Memory B cell (primary cell): Measurements from ENCODE around the gene TSGA10IP.
A peak's percentile ranks its signal among the peaks of the same experiment; 100 is the strongest.

Experiments
- ATAC-seq: fragments of 150-1000 bp; cut with Tn5 transposase; 2 replicates; pipeline ENCODE4 v1.10.0; 2021; ENCODE audit warnings: low read depth, mild to moderate bottlenecking, moderate library complexity
- DNase-seq, 2 donors: peaks; one replicate each; pipeline ENCODE4 v3.0.0; 2022; ENCODE audit warnings: low spot score in 2 of 2
- H3K27ac Mint-ChIP-seq: one replicate; pipeline ENCODE4 v1.8.0; 2022; ENCODE audit warnings: mild to moderate bottlenecking, moderate library complexity, mixed read lengths
- H3K27me3 Mint-ChIP-seq: one replicate; pipeline ENCODE4 v1.8.0; 2022; ENCODE audit warnings: mixed read lengths
- H3K36me3 Mint-ChIP-seq: one replicate; pipeline ENCODE4 v1.8.0; 2022; ENCODE audit warnings: mild to moderate bottlenecking, mixed read lengths
- H3K4me1 Mint-ChIP-seq: one replicate; pipeline ENCODE4 v1.8.0; 2022; ENCODE audit warnings: mixed read lengths
- H3K4me3 Mint-ChIP-seq: one replicate; pipeline ENCODE4 v1.8.0; 2022; ENCODE audit warnings: mild to moderate bottlenecking, moderate library complexity, mixed read lengths
- H3K9me3 Mint-ChIP-seq: one replicate; pipeline ENCODE4 v1.8.0; 2022; ENCODE audit warnings: mixed read lengths

TSGA10IP gene

DNA sequence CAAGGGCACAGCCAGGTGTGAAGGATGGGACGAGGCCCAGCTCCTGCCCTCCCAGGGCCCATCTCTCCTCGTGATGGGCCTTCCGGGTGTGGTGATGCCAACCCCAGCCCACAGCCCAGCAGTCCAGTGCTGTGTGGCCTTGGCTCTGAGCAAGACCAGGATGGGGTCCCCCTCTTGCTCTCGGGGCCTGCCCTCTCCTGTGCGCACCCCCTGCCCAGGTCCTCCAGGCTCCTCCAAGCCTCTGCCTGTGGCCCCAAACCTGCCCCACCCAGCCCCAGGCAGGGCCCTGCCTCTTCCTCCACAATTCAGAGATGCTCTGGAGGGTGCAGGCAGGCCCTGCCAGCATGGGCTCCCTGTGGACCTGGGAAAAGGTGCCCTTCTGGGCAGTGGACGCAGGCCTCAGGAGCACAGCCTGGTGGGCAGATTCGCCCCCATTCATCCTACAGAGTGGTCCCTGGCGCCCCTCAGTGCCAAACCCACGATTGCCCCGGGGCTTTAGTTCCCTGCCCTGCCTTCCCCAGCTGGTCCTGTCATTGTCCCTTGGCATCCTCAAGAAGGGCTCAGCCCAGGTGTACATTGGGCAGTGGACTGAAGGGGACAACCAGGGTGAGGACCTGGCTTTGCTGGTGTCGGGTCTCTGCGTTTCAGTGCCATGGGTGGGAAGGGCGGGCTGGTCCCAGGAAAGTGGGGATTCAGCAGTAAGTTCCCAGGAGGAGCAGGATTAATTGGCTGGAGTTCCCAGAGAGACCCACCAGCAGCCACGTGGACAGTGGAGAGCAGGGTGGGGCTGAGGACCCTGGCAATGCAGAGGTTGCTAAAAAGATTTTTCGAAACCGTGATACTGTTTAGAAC lies 36.9 kb downstream of the TSGA10IP start:
- Mint-ChIP-seq H3K36me3 (peaks cover 12% of the 10 kb centered on the region), H3K27me3 (no peaks in the 10 kb centered on the region), H3K4me3 (no peak overlapping the region), H3K9me3 (no peaks in the 10 kb centered on the region), H3K27ac (no peak overlapping the region), H3K4me1 (no peaks in the 10 kb centered on the region)
- DNase-seq (no peak), ATAC-seq (no peak)

DNA sequence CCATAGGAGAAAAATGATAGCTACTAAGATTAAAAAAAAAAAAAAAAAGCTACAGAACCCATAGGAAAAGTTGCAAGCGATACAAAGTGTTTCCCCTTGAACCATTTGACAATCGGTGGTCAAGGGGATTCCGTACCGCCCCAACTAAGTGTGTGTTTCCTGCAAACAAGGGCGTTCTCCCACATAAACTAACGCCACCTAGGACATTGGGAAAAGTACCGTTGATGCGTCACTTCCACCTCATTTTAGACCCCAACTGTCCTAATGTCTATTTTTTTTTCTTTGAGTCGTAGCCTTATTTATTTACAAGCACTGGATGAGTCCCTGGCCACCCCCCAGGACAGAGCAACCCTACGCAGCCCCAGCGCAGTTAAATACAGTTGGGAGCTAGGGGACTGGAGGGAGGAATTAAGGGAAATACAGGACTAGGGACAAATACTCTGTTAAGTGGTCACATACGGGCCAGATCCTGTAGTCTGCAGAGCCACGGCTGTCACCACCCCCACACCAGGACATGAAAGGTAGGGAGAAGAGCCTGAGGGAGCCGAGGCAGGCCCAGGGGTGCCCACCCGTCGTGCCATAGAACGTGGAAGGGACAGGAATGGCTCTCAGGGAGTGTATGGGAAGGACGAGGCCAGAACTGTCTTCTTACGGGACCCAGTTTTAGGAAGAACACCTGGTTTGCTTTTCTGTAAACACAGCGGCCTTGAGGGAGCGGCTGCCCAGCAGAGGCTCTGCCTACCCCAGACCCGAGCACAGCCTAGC lies 37.7 kb downstream of the TSGA10IP start:
- no peaks in the 10 kb centered on the region for H3K9me3 Mint-ChIP-seq
- H3K27ac Mint-ChIP-seq: no peak overlapping the region
- no peak overlapping the region for H3K4me3 Mint-ChIP-seq
- H3K27me3 Mint-ChIP-seq: no peaks in the 10 kb centered on the region
- peaks cover 9% of the 10 kb centered on the region for H3K36me3 Mint-ChIP-seq
- DNase-seq (no peak), ATAC-seq (no peak)
- no peaks in the 10 kb centered on the region for H3K4me1 Mint-ChIP-seq

DNA sequence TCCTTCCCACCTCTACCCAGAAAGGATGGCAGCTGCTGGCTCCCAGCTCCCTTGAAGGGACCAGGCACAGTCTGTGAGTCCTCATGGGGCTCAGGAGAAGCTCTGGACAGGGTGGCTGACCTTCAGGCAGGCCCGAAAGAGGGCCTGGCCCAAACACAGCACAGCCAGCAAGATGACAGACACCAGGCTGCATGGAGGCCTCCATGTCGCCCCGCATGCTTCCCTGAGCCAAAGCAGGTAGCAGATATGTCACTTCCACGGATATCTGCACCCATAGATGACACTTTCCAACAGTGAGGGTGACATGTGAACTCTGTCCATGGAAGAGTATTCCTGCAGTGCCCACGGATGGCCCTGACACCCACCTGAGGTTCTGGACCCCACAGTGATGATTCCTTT lies 38.3 kb downstream of the TSGA10IP start:
- Mint-ChIP-seq H3K9me3 (no peaks in the 10 kb centered on the region), H3K4me3 (no peak overlapping the region), H3K27ac (no peak overlapping the region), H3K27me3 (no peaks in the 10 kb centered on the region), H3K4me1 (no peaks in the 10 kb centered on the region), H3K36me3 (peaks cover 6% of the 10 kb centered on the region)
- ATAC-seq (no peak), DNase-seq (no peak)

DNA sequence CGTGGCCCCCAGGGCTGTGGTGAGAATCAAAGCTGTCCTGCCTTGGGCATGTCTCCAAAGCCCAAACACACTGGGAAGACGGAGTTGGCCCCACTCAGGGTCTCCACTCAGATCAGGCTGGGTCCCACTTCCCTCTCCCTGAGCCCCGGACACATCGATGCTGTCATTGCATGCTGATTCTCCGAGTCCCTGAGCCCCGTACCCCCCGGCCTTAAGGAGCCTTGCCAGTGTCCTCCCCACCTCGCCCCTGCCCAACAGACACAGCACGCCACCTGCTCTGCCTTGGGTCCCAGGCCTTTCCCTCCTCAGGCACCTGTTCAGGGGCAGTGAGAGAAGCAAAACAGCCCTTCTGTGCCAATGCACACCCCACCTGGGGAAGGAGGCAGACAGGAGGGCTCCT lies 42.1 kb downstream of the TSGA10IP start:
- Mint-ChIP-seq H3K27me3 (no peaks in the 10 kb centered on the region), H3K4me3 (no peak overlapping the region), H3K4me1 (peaks cover 5% of the 10 kb centered on the region), H3K9me3 (no peaks in the 10 kb centered on the region), H3K27ac (no peak overlapping the region), H3K36me3 (peaks cover 7% of the 10 kb centered on the region)
- no peak for ATAC-seq
- DNase-seq: no peak

DNA sequence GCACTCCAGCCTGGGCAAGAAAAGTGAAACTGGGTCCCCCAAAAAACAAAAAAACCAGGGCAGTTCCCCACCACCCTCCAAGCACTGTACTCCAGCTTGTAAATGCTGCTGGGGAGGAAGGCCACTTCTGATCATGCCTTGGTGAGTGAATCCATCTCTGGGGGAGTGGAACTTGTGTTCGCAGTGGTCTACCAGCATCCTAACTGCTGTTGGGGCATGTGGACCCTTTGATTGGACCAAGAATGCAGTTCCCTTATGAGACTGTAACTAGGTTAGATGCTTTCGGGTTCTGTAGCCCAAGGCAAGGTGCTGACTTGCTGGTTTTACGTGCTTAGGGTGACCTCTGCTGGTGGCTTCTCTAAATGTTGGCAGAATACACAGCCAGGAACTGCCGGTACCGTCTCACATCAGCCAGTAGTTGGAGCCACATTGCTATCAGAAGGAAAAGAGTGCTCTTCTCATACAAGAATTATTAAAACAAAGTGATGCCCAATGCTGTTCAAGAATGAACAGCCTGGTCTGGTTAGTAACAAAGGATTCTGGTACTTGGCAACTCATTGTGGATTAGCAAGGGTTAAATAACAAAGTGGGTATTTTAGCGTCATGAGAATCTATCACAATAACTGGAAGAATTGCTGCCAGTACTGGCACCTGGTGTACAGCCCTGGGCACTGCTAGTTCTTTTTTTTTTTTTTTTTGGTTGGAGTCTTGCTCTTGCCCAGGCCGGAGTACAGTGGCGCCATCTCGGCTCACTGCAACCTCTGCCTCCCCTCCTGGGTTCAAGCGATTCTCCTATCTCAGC lies 43.7 kb downstream of the TSGA10IP start:
- Mint-ChIP-seq H3K27ac (peak overlapping the region; percentile 87), H3K4me3 (no peak overlapping the region), H3K27me3 (no peaks in the 10 kb centered on the region), H3K9me3 (no peaks in the 10 kb centered on the region), H3K4me1 (peaks cover 5% of the 10 kb centered on the region), H3K36me3 (peaks cover 7% of the 10 kb centered on the region)
- peak; percentile 86 to 93 for DNase-seq
- peak; percentile 95 for ATAC-seq

DNA sequence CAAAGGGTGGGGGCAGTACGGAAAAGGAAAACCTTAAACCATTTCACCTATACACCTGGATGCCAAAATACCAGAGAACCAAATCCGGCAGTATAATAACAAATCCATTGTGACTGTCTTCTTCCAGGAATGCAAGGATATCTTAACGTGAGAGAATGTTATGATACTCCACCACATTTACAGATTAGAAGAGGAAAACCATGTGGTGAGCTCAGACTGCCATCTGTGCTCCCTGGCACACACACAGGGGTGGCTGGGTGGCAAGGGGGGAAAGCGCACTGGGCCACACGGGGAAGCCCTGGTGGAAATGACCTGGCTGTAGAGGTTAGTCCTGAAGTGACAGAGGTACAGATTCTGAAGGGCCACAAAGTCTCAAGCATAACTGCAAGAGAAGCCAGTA lies 46.8 kb downstream of the TSGA10IP start:
- DNase-seq (no peak), ATAC-seq (no peak)
- Mint-ChIP-seq H3K4me1 (peaks cover 11% of the 10 kb centered on the region), H3K36me3 (peaks cover 10% of the 10 kb centered on the region), H3K27ac (no peak overlapping the region), H3K27me3 (no peaks in the 10 kb centered on the region), H3K4me3 (no peak overlapping the region), H3K9me3 (no peaks in the 10 kb centered on the region)

DNA sequence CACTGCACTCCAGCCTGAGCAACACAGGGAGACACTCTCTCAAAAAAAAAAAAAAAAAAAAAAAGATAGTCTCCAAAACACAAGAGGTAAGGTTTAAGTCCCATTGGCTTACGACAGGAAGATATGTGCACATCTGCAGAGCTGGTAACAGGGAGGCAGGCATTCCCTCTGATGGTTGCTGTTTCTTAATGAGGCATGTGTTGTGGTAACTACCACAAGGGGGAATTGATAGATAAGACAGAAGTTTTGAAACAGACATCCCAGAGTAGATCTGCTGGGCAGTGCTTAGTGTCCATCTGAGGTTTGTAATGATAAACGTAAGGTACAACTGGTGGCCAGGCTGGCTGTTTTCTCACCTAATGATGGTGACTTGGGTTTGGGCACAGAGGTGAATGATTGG lies 52.0 kb downstream of the TSGA10IP start:
- Mint-ChIP-seq H3K27ac (peak overlapping the region; percentile 64), H3K4me1 (peaks cover 17% of the 10 kb centered on the region), H3K36me3 (peaks cover 25% of the 10 kb centered on the region), H3K27me3 (no peaks in the 10 kb centered on the region), H3K9me3 (no peaks in the 10 kb centered on the region), H3K4me3 (peak overlapping the region; percentile 24)
- ATAC-seq: no peak
- no peak for DNase-seq

DNA sequence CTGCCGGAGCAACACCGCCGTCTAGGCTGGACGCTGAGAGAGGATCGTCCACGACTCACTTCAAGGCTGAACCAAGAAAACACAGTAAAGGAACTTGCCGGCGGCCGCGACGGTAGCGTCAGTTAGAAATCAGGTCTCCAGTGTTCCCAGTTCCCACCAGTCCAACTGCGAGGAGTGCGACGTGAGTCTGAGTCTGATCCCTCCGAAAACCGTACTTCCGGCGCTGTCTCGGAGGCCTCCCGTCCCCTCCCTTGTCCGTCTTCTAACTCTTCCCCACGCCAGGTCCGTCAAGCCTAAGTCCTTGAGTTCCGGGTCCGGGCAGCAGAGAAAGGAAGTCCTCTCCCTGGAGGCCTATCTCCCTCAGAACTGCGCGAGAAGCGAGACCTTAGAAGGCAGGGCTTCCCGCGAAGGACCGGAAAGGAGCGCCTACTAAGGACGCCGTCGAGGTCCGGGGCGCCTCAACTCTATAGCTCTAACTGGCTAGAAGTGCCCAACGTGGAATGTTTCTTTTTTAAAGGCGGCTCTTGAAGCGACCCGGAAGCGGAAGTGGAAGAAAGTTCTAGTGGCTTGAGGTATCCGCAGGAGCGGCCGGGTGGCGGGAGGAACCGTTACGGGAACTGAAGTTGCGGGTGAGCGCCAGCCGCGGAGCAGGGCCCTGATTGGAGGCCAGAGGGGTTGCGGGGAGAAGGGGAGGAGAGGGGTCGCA lies 56.8 kb downstream of the TSGA10IP start, which contains the start of the genes BANF1 and EIF1AD:
TSS of gene BANF1 (plus strand) at position 562 of the 706 bp plus-strand sequence. CDS start 748 bp downstream, outside the sequence.
TSS of gene EIF1AD (minus strand) at position 216 of the 706 bp plus-strand sequence. CDS start 1,768 bp downstream, outside the sequence.
- Mint-ChIP-seq H3K27me3 (no peaks in the 10 kb centered on the region), H3K4me1 (peaks cover 21% of the 10 kb centered on the region), H3K36me3 (peaks cover 26% of the 10 kb centered on the region), H3K4me3 (peak within 1 kb of the TSS; percentile 95), H3K27ac (peak within 1 kb of the TSS; percentile 99), H3K9me3 (no peaks in the 10 kb centered on the region)
- peak; percentile 93 to 96 for DNase-seq
- peak; percentile 70 for ATAC-seq

DNA sequence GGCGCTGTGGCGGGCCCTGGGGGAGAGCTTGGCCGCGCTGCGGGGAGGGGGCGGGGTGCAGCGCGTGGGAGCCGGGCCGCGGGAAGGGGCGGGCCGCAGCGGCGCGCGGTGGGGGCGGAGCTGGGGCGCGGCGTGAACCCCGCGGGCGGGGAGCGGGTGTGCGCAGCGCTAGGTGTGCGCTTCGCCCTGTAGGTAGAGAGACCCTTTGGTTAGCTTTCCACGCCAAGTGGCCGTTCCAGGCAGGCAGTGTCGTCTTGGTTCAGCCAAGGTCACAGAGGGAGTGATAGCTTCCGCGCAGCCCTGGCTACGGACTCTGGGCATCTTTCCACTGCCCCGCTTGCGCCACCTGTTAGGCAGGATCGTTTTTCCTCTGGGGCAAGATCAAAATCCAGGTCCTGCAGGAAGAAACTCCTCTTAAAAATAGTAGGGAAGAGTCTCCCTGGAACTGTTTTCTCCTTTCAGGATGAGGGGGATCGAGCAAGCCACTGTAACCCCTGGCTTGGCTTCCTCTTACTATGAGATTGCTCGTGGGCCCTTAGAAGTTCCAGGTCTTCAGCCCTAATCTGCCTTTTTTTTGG lies 57.5 kb downstream of the TSGA10IP start:
- Mint-ChIP-seq H3K9me3 (no peaks in the 10 kb centered on the region), H3K4me3 (peak overlapping the region; percentile 95), H3K36me3 (peaks cover 20% of the 10 kb centered on the region), H3K27me3 (no peaks in the 10 kb centered on the region), H3K27ac (peak overlapping the region; percentile 99), H3K4me1 (peaks cover 15% of the 10 kb centered on the region)
- ATAC-seq: peak; percentile 68
- DNase-seq: no peak

DNA sequence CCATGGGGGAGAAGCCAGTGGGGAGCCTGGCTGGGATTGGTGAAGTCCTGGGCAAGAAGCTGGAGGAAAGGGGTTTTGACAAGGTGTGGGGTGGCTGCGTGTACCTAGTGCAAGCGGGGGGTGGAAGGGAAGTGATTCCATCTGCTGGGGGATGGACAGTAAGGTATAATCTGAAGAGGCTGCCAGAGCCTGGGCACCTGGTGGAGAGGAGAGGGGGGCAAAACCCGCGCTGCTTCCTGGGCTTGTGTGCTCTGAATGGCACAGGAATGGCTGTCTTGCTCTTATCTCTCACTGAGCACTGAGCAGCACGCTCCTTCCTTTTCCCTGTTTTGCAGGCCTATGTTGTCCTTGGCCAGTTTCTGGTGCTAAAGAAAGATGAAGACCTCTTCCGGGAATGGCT lies 58.0 kb downstream of the TSGA10IP start:
- DNase-seq: no peak
- no peak for ATAC-seq
- Mint-ChIP-seq H3K4me3 (peak overlapping the region; percentile 95), H3K27me3 (no peaks in the 10 kb centered on the region), H3K4me1 (peaks cover 14% of the 10 kb centered on the region), H3K27ac (peak overlapping the region; percentile 99), H3K9me3 (no peaks in the 10 kb centered on the region), H3K36me3 (peaks cover 16% of the 10 kb centered on the region)

DNA sequence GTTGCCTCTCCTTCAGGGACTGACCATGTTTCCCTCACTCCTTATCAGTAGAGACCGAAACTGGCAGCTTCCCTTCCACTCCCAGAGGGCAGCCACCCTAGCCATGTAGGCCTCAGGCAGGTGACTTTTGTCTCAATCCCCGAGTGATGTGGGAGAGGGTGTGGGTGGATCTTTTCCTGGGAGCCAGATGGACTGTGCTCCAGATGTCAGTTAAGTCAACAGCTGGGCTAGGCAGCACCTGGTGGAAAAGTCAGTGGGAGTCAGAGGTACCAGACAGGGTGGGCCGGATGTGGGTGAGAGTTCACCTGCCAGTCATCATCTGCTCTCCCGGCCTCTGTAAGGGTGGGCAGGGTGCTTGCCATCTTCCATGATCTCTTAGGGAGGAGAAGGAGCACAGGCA lies 58.9 kb downstream of the TSGA10IP start:
- no peak for DNase-seq
- Mint-ChIP-seq H3K9me3 (no peaks in the 10 kb centered on the region), H3K4me3 (no peak overlapping the region), H3K27me3 (no peaks in the 10 kb centered on the region), H3K4me1 (peaks cover 14% of the 10 kb centered on the region), H3K36me3 (peaks cover 12% of the 10 kb centered on the region), H3K27ac (no peak overlapping the region)
- ATAC-seq: no peak

DNA sequence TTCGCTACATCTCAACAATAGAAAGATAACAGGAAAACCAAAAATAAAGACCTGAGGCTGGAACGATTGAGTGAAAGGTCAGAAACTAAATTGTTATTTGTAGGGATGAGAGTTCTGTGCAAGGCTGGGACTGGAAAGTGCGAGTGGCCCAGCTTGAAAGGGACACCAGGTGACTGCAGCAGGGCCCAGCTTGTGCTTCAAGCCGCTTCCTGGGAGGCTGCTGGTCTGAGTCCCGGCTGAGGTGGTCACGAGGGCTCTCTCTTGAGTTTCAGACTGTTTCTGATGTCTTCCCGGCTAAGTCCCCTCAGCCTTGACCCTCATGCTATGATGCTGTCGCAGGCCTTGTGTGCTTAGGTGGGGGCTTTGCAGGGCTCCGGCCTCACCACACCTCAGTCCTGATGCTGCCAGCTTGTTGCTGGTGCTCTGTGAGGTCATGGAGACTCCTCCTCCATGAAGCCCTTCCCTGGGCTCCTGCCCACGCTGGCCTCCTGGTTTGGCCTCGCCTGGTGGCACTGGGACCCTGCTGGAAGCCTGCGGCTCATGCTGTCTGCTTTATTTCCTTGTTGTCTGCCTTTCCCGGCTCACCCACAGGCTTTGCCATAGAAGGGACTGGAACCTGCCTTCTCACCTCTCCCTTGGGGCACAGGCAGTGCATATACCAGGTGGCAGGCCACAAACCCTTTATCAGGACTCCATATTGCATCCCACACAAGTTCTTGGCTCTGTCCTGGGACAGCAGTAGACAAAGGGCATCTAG lies 61.0 kb downstream of the TSGA10IP start:
- Mint-ChIP-seq H3K9me3 (no peaks in the 10 kb centered on the region), H3K27me3 (no peaks in the 10 kb centered on the region), H3K4me3 (no peak overlapping the region), H3K27ac (no peak overlapping the region), H3K4me1 (peaks cover 14% of the 10 kb centered on the region), H3K36me3 (peaks cover 6% of the 10 kb centered on the region)
- ATAC-seq (no peak), DNase-seq (no peak)

DNA sequence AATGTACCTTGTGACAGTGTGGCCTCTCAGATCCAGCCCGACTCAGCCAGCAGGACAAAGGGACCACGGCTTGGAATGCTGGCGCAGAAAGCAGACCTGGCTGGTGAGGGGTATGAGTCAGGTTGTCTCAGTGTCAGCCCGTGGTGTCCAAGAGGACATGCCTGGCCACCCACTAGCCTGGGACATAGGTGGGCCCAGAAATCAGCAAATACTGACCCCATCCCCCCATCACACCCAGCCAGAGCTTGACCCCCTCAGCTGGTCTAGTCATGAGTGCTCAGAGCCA lies 61.6 kb downstream of the TSGA10IP start:
- H3K9me3 Mint-ChIP-seq: no peaks in the 10 kb centered on the region
- H3K27ac Mint-ChIP-seq: no peak overlapping the region
- peaks cover 5% of the 10 kb centered on the region for H3K36me3 Mint-ChIP-seq
- H3K27me3 Mint-ChIP-seq: no peaks in the 10 kb centered on the region
- DNase-seq (no peak), ATAC-seq (no peak)
- peaks cover 11% of the 10 kb centered on the region for H3K4me1 Mint-ChIP-seq
- H3K4me3 Mint-ChIP-seq: no peak overlapping the region
